ENCODE measurements around the gene GFOD1.

The GFOD1 gene

DNA sequence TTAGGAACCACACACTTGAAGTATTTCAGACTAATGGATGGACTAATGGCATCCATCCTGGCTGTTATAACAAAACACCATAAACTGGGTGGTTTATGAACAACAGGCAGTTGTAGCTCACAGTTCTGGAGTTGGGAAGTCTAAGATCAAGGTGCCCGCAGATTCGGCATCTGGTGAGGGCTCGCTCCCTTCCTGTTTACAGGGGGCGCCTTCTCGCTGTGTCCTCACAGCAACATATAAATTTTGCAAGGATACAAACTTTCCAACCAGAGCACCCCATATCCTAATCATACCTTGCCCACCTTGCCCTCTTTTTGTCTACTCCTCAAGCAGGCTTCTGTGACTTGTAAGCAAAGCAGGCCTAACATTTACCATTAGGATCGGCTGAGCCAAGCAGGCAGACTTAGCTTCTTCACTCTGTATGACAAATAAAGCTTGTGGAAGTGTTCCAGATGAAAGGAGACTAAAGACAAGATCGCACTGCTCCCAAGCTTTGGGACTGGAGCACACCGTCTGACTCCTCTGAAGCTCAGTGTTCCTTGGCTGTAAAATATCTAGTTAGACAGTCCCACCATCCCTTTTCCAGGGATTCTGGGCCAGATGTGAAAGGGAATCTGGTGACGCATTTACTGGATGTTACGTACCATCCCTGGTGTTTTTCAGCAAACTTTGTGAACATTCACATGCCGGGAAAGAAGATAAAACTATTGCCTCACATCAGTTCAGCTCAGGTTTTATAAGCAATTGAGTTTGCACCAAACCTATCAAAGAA is 34.9 kb downstream of the GFOD1 start:
- Histone ChIP-seq H3K36me3 (replicated peaks) (no peaks in the 10 kb centered on the region), H3K4me3 (ENCODE audit: low read depth, low read length) (no peak overlapping the region), H3K27me3 (replicated peaks) (no peaks in the 10 kb centered on the region), H3K27ac (no peak overlapping the region)
- no peak for DNase-seq
- TF ChIP-seq, protein P1, sequence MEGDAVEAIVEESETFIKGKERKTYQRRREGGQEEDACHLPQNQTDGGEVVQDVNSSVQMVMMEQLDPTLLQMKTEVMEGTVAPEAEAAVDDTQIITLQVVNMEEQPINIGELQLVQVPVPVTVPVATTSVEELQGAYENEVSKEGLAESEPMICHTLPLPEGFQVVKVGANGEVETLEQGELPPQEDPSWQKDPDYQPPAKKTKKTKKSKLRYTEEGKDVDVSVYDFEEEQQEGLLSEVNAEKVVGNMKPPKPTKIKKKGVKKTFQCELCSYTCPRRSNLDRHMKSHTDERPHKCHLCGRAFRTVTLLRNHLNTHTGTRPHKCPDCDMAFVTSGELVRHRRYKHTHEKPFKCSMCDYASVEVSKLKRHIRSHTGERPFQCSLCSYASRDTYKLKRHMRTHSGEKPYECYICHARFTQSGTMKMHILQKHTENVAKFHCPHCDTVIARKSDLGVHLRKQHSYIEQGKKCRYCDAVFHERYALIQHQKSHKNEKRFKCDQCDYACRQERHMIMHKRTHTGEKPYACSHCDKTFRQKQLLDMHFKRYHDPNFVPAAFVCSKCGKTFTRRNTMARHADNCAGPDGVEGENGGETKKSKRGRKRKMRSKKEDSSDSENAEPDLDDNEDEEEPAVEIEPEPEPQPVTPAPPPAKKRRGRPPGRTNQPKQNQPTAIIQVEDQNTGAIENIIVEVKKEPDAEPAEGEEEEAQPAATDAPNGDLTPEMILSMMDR (IDR thresholded peaks at IDR 0.05; ENCODE audit: low read depth, low read length, missing control alignments) = no peak
- in situ Hi-C loops (cut with HindIII; ENCODE audit: low pct_ligation_motif_present, low sequenced_read_pairs) = no loop called here

DNA sequence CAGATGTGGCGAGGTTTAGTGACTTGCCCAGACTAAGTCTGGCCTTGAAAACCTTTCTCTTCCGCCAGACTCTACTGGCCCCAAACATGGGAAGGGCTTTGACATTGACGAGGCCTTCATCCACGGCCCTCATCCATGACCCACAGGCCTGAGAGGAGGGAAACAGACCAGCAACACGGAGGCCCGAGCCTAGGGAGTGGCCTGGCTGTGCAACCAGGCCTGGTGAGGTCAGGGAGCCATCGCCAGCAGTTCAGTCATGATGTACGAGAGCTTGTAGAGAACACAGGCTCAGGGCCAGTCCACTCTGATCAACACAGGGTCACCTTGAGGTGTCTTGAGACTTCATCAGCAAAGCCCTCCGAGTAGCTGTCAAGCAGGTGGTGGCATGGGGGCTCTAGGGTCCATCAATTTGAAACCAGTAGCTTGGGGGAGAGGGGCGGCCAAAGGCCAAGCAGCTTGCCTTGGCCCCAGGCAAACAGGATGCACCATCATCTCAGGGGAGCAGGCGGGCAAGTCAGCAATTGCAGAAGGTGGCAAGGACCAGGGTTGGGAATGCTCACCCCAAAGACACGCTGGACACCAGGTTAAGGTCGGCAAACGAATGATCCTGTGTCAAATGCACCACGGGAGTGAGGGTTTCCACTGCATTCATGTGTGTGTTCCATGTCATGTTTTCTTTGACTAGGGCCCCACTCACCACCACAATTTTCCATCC is 36.1 kb downstream of the GFOD1 start:
- Histone ChIP-seq H3K27me3 (replicated peaks) (no peaks in the 10 kb centered on the region), H3K27ac (no peak overlapping the region), H3K36me3 (replicated peaks) (no peaks in the 10 kb centered on the region), H3K4me3 (ENCODE audit: low read depth, low read length) (no peak overlapping the region)
- in situ Hi-C loops (cut with HindIII; ENCODE audit: low pct_ligation_motif_present, low sequenced_read_pairs) = no loop called here
- no peak for DNase-seq
- TF ChIP-seq, protein P1 (IDR thresholded peaks at IDR 0.05; ENCODE audit: low read depth, low read length, missing control alignments) = no peak

DNA sequence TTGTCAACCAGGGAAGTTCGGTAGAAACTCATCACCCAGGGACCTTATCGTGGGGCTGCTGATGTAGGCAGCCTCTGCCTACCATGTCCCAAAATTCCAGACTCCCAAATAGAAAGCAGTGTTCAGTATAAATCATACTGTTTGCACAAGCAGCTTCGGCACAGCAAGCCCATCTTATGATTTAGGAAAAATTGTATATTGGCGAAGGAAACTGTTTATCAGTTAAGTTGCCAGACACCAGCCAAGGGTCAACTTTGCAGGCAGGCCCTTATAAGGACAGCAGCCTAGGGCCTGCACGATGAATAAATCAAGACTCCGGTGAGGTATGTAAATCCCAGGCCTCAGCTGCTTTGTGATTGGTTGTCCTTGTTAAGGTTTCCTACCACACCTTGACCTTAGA is 36.8 kb downstream of the GFOD1 start:
- Histone ChIP-seq H3K27ac (no peak overlapping the region), H3K4me3 (ENCODE audit: low read depth, low read length) (no peak overlapping the region), H3K27me3 (replicated peaks) (no peaks in the 10 kb centered on the region), H3K36me3 (replicated peaks) (no peaks in the 10 kb centered on the region)
- TF ChIP-seq, protein P1 (IDR thresholded peaks at IDR 0.05; ENCODE audit: low read depth, low read length, missing control alignments) = no peak
- in situ Hi-C loops (cut with HindIII; ENCODE audit: low pct_ligation_motif_present, low sequenced_read_pairs) = no loop called here
- no peak for DNase-seq

DNA sequence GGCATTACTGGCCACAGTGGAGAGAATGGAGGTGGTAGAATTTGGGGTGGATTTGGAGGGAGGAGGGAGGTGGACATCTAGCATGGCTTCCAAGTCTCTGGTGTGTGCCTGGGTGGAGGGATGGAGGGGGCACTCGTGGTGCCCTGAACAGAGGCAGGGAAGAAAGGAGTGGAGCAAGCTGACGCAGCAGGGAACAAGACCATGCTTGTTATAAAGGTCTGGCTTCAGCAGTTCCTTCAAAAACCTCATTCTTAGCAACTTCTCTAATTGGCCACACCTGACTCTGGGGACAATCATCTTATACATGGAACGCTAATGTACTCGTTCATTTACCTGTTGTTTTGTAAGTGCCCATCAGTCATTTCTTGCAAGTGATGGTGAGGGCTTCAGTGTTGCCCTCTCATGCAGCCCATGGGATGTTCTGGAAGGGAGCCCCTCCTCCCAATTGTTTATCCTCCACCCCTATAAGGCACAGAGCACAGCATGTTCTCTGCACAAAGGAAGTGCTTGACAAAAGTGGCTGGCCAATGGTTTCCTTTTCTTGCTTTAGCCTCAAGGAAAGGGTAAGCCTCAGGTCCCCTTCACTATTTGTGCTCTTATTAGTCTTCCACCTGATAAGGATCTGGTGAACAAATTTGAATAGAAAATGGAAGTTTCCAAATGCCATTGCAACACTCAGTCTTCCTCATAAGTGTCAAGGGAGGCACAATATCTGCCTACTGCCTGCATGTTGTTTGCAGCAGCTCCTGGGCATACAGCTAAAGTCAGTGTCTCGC is 39.3 kb downstream of the GFOD1 start:
- no peak for DNase-seq
- in situ Hi-C loops (cut with HindIII; ENCODE audit: low pct_ligation_motif_present, low sequenced_read_pairs) = no loop called here
- Histone ChIP-seq H3K36me3 (replicated peaks) (no peaks in the 10 kb centered on the region), H3K27ac (no peak overlapping the region), H3K27me3 (replicated peaks) (no peaks in the 10 kb centered on the region), H3K4me3 (ENCODE audit: low read depth, low read length) (no peak overlapping the region)
- TF ChIP-seq, protein P1 (IDR thresholded peaks at IDR 0.05; ENCODE audit: low read depth, low read length, missing control alignments) = no peak

DNA sequence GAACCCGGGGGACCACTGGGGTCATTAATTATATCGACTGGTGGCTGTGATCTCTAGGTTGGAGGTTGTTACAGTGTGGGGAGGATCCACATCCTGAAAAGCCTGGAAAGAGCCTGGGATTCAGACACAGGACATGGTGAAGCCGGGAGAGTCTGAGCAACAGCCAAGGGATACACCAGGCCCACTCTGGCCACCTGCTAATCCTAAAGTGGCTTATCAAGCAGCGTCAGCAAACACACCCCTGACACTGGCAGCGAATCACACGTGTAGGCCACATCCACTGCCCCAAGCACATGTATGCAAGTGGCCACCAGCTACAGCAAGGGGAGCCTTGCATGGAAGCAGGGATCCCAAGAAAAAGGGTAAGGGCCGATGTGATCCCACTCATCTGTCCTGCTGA is 41.0 kb downstream of the GFOD1 start:
- no peaks in the 10 kb centered on the region for H3K36me3 ChIP-seq (replicated peaks)
- TF ChIP-seq, protein P1 (IDR thresholded peaks at IDR 0.05; ENCODE audit: low read depth, low read length, missing control alignments) = no peak
- no peak overlapping the region for H3K4me3 ChIP-seq (ENCODE audit: low read depth, low read length)
- no peak overlapping the region for H3K27ac ChIP-seq
- DNase-seq = no peak
- H3K27me3 ChIP-seq (replicated peaks) = no peaks in the 10 kb centered on the region
- in situ Hi-C loops (cut with HindIII; ENCODE audit: low pct_ligation_motif_present, low sequenced_read_pairs) = no loop called here

Data from brain microvascular endothelial cell (primary cell).